Gastrocnemius medialis (tissue), 4 donors: ENCODE measurements around the gene PDS5A. TPM values are rescaled to one million over a fixed set of nuclear protein-coding genes. Genes with fewer than 3 reads are reported as not detected.

Experiments
- ATAC-seq, 2 donors: fragments of 150-250 bp; one replicate each; pipeline ENCODE4 v1.9.1; 2016
- DNase-seq, 2 donors: peaks; one replicate each; pipeline ENCODE4 v3.0.0-alpha.2; 2019
- H3K27ac ChIP-seq, 4 donors: fragments of 200-600 bp; sonication (generic); 1 replicate in 1 of 4; 2 replicates in 3 of 4; pipeline ENCODE4 v1.5.1; 2016 to 2018; ENCODE audit warnings: mild to moderate bottlenecking in 2 of 4, moderate library complexity in 1 of 4
- H3K27me3 ChIP-seq, 3 donors: fragments of 200-600 bp; sonication (generic) in 2 of 3; 1 replicate in 1 of 3; 2 replicates in 2 of 3; pipeline versions ENCODE4 v1.5.1 to v1.6.0; 2016 to 2019; ENCODE audit warnings: mild to moderate bottlenecking in 1 of 3, moderate library complexity in 1 of 3
- H3K36me3 ChIP-seq, 2 donors: fragments of 200-600 bp; sonication (generic) in 1 of 2; one replicate each; pipeline ENCODE4 v1.5.1; 2017 to 2018
- H3K4me1 ChIP-seq, 2 donors: fragments of 200-600 bp; sonication (generic) in 1 of 2; one replicate each; pipeline ENCODE4 v1.5.1; 2016 to 2017; ENCODE audit warnings: mild to moderate bottlenecking in 2 of 2
- H3K4me3 ChIP-seq, 4 donors: fragments of 200-600 bp; sonication (generic) in 3 of 4; 1 replicate in 1 of 4; 2 replicates in 3 of 4; pipeline ENCODE4 v1.5.1; 2016 to 2019; ENCODE audit warnings: mild to moderate bottlenecking in 2 of 4
- H3K9me3 ChIP-seq, 3 donors: fragments of 200-600 bp; sonication (generic) in 2 of 3; 1 replicate in 1 of 3; 2 replicates in 2 of 3; pipeline ENCODE4 v1.5.1; 2016 to 2019
- POLR2A ChIP-seq, 2 donors: fragments of 450-650 bp; IDR thresholded peaks; one replicate each; pipeline ENCODE4 v1.6.1; 2017; ENCODE audit warnings: antibody characterized with exemption in 2 of 2, mild to moderate bottlenecking in 2 of 2, moderate library complexity in 2 of 2
- in situ Hi-C, 4 donors: fragments of 200-750 bp; cut with MboI; loops; one replicate each; pipeline versions ENCODE4 v1.15.0 to v1.8.0; 2017; ENCODE audit warnings: low sequenced_read_pairs in 4 of 4
- intact Hi-C: fragments of 100-400 bp; cut with DNase I; formaldehyde crosslinking; loops from one replicate; pipeline ENCODE4 v1.15.1; 2023; ENCODE audit warnings: low total_unique reads
- total RNA-seq, 4 donors: library from RNA; depleted of rRNA; stranded (reverse); fragments of >200 nt; gene quantifications; one replicate each; pipeline versions ENCODE4 v1.1.0 to v1.2.3, GENCODE V29; 2016
- TF ChIP-seq, protein P1 (sequence below), 5 experiments: fragments of 450-650 bp in 3 of 5; fragments of 200-600 bp in 2 of 5; sonication (generic) in 2 of 5; IDR thresholded peaks in 4 of 5; conservative IDR thresholded peaks in 1 of 5; 1 replicate in 4 of 5; 2 replicates in 1 of 5; pipeline ENCODE4 v1.5.1; 2016 to 2019; ENCODE audit warnings: antibody characterized with exemption in 5 of 5, mild to moderate bottlenecking in 3 of 5, moderate library complexity in 3 of 5

Gene PDS5A
- total RNA-seq, 4 donors from 2014 or later: 28.3 to 40.6 (median 36.7) TPM

DNA sequence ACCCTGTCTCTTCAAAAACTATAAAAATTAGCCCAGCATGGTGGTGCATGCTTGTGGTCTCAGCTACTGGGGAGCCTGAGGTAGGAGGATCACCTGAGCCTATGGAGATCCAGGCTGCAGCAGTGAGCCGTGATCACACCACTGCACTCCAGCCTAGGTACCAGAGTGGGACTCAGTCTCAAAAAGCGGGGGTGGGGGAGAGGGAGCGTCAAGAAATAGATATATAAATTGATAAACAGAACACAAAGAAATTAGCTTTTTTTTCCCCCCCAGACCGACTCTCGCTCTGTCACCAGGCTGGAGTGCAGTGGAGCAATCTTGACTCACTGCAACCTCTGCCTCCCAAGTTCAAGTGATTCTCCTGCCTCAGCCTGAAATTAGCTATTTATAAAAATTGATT lies 14.1 kb downstream of the PDS5A start:
- peaks cover 0 to 4% of the 10 kb centered on the region in 2 donors for H3K4me1 ChIP-seq
- no peak overlapping the region for H3K4me3 ChIP-seq
- TF ChIP-seq, protein P1, sequence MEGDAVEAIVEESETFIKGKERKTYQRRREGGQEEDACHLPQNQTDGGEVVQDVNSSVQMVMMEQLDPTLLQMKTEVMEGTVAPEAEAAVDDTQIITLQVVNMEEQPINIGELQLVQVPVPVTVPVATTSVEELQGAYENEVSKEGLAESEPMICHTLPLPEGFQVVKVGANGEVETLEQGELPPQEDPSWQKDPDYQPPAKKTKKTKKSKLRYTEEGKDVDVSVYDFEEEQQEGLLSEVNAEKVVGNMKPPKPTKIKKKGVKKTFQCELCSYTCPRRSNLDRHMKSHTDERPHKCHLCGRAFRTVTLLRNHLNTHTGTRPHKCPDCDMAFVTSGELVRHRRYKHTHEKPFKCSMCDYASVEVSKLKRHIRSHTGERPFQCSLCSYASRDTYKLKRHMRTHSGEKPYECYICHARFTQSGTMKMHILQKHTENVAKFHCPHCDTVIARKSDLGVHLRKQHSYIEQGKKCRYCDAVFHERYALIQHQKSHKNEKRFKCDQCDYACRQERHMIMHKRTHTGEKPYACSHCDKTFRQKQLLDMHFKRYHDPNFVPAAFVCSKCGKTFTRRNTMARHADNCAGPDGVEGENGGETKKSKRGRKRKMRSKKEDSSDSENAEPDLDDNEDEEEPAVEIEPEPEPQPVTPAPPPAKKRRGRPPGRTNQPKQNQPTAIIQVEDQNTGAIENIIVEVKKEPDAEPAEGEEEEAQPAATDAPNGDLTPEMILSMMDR (IDR thresholded peaks at IDR 0.05 in 4 of 5, conservative IDR thresholded peaks at IDR 0.05 in 1 of 5): no peak
- TF ChIP-seq POLR2A (IDR thresholded peaks at IDR 0.05): no peak
- in situ Hi-C loops: no loop called here
- DNase-seq: no peak
- H3K27me3 ChIP-seq: no peaks in the 10 kb centered on the region
- H3K9me3 ChIP-seq: no peaks in the 10 kb centered on the region
- H3K36me3 ChIP-seq: no peaks in the 10 kb centered on the region
- no peak for ATAC-seq
- intact Hi-C loops: no loop called here
- no peak overlapping the region for H3K27ac ChIP-seq

DNA sequence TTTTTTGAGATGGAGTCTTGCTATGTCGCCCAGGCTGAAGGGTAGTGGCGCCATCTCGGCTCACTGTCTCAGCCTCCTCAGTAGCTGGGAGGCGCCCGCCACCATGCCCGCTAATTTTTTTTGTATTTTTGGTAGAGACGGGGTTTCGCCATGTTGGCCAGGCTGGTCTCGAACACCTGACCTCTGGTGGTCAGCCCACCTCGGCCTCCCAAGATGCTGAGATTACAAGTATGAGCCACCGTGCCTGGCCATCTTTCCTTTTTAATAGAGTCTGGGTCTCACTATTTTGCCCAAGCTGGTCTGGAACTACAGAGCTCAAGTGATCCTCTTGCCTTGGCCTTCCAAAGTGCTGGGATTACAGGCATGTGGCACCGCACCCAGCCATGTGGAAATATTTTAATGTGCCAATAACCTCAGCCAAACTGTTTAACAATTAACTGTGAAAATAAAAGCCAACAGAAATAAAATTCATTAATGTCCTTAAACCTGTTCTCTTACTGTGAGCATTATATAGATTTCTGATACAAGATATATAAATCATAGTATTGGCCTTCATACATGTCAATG lies 16.3 kb downstream of the PDS5A start:
- TF ChIP-seq, protein P1 (IDR thresholded peaks at IDR 0.05 in 4 of 5, conservative IDR thresholded peaks at IDR 0.05 in 1 of 5): no peak
- TF ChIP-seq POLR2A (IDR thresholded peaks at IDR 0.05): no peak
- Histone ChIP-seq H3K27me3 (no peaks in the 10 kb centered on the region), H3K9me3 (no peaks in the 10 kb centered on the region), H3K27ac (no peak overlapping the region), H3K4me1 (peaks cover 0 to 4% of the 10 kb centered on the region in 2 donors), H3K4me3 (no peak overlapping the region), H3K36me3 (no peaks in the 10 kb centered on the region)
- intact Hi-C loops: no loop called here
- DNase-seq (no peak), ATAC-seq (no peak)
- in situ Hi-C loops: no loop called here

DNA sequence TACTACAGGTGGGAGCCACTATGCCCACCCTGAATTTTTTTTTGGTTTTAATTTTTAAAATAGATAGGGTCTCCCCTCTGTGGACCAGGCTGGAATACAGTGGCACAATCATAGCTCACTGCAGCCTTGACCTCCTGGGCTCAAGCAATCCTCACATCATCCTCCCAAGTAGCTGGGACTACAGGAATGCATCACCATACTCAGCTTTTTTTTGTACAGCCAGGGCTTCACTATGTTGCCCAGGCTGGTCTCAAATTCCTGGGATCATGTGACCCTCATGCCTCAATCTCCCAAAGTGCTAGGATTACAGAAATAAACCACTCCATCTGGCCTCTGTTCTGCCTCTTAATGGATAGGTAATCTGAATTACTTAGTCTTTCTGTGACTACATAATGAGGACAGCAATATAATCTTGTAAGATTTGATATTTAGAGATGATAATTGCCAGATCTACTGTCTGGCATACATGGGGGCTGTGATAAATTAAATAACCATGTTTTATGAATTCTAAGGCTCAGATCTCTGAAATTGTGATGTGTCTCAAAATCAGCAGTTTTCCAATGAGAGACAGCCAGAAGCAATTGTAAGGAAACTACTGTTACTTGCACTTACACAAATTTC lies 26.7 kb downstream of the PDS5A start:
- no peaks in the 10 kb centered on the region for H3K36me3 ChIP-seq
- no peaks in the 10 kb centered on the region for H3K27me3 ChIP-seq
- no peak overlapping the region for H3K4me3 ChIP-seq
- in situ Hi-C loops: no loop called here
- ATAC-seq (no peak), DNase-seq (no peak)
- TF ChIP-seq, protein P1 (IDR thresholded peaks at IDR 0.05 in 4 of 5, conservative IDR thresholded peaks at IDR 0.05 in 1 of 5): no peak
- TF ChIP-seq POLR2A (IDR thresholded peaks at IDR 0.05): no peak
- H3K27ac ChIP-seq: no peak overlapping the region
- intact Hi-C loops: no loop called here
- H3K9me3 ChIP-seq: no peaks in the 10 kb centered on the region
- H3K4me1 ChIP-seq: peaks cover under 1 to 5% of the 10 kb centered on the region in 2 donors

DNA sequence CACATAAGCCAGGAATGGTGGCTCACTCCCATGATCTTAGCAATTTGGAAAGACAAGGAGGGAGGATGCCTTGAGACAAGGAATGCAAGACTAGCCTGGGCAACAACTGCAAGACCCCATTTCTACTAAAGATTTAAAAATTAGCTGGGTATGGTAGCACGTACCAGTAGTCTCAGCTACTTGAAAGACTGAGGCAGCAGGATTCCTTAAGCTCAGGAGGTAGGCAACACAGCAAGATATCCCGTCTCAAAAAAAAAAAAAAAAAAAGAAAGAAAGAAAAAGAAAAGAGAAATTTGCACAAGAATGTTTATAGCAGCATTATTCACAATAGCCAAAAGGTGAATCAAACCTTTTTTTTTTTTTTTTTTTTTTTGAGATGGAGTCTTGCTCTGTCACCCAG lies 29.7 kb downstream of the PDS5A start:
- no peak for ATAC-seq
- TF ChIP-seq POLR2A (IDR thresholded peaks at IDR 0.05): no peak
- TF ChIP-seq, protein P1 (IDR thresholded peaks at IDR 0.05 in 4 of 5, conservative IDR thresholded peaks at IDR 0.05 in 1 of 5): no peak
- no peaks in the 10 kb centered on the region for H3K9me3 ChIP-seq
- H3K27ac ChIP-seq: no peak overlapping the region
- H3K4me3 ChIP-seq: no peak overlapping the region
- no peaks in the 10 kb centered on the region for H3K27me3 ChIP-seq
- H3K36me3 ChIP-seq: no peaks in the 10 kb centered on the region
- peaks cover 4 to 5% of the 10 kb centered on the region in 2 donors for H3K4me1 ChIP-seq
- DNase-seq: no peak
- intact Hi-C loops (no loop called here), in situ Hi-C loops (no loop called here)
